NCI-H1105 treated with DMSO at 0.1 percent for 48 hours (cell line): ENCODE data around the gene RIN2.

Source experiments
- DNase-seq: peaks from one replicate; lab custom pipeline; 2025; lab: John Stamatoyannopoulos, UW

RIN2 gene

GRCh38 chr20:19765266-19765665, 7.2 kb downstream of the RIN2 start:
- no peak for DNase-seq

GRCh38 chr20:19765913-19766312, 7.9 kb downstream of the RIN2 start:
- no peak for DNase-seq

DNA sequence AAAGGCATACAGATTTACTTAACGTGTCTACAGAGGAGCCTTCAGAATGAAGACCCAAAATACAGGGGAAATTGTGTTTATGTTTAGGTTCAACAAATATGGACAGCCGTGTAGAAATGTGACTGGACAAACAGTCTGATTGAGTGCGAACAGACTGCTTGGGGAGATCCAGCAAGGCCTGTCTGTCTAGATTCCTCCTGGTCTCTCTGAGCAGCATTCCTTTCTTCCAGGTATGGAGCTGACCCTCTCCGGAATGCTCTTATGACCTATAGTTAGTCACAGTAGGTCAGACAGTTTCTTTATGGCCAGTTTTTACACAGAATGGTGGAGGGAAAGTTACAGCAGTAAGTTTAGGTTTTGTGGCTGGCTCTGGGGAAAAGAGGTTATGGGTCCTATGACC, 9.0 kb downstream of the RIN2 start:
- no peak for DNase-seq

- no peak for DNase-seq
Observed at GRCh38 chr20:19768325-19768842, 10.3 kb downstream of the RIN2 start.

DNA sequence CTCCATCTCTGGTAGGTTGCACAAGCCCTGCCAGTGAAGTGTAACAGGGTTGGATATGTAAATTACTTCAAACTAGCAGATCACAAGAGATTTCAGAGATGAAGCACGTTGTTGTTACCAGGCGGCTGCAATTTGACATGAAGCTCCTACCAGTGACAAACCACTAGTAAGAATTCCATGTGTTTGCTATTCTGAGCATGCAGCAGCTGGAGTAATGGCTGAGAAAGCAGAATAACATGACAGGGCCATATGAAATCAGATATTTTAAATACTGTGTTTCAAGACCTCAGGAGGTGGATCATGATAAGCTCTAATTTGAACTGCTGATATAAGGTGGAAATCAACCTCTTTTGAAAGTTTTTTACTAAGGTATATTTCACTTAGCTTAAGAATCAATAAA, 11.4 kb downstream of the RIN2 start:
- DNase-seq = no peak

DNA sequence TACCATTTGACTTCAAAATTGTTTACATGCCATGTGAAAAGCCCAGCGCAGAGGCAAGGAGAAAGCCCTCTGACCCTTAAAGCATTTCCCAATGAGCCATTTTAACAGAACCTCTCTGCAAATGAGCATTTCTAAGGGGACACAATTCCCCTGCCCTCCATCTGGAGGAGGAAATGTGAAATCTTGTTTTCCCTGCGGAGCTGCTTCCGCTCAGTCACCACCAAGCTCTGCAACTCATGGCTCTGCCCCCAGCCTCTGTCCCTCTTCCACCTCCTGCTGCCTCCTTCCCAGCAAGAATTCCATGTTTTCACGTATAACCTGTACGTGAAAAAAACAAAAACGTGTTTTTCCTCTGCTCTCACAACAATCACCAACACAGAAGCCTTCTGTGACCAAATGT, 12.3 kb downstream of the RIN2 start:
- no peak for DNase-seq

GRCh38 chr20:19771031-19771430, 13.0 kb downstream of the RIN2 start:
- DNase-seq = no peak

DNA sequence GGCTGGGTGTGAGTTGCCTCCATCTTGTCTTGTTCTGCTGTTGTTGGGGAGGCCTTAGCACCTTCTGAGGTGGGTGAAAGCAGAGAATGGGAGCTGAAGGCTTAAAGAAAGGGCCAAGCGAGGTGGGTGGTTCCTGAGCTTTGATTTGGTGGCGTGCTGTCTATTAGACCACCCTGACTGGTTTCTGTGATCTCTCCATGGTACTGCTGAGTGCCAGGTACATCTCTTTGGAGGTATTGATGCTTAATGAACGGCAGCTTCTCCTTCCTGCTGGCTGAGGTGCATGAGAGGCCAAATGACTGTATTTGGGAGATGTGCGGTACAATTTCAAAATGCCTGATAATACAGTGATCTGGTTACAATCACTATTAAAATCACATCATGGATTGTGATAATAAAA, 15.4 kb downstream of the RIN2 start:
- no peak for DNase-seq

GRCh38 chr20:19774135-19774933, 16.3 kb downstream of the RIN2 start:
- DNase-seq = no peak

GRCh38 chr20:19775353-19776253, 17.5 kb downstream of the RIN2 start:
- DNase-seq = no peak

GRCh38 chr20:19777315-19777714, 19.3 kb downstream of the RIN2 start:
- DNase-seq = no peak

- no peak for DNase-seq
Observed at GRCh38 chr20:19777981-19778380, 19.9 kb downstream of the RIN2 start.

- DNase-seq = no peak
Observed at GRCh38 chr20:19778404-19778803, 20.3 kb downstream of the RIN2 start.

- DNase-seq = no peak
Observed at GRCh38 chr20:19779634-19780033, 21.6 kb downstream of the RIN2 start.

- no peak for DNase-seq
Observed at GRCh38 chr20:19780261-19780660, 22.2 kb downstream of the RIN2 start.

GRCh38 chr20:19781235-19781634, 23.2 kb downstream of the RIN2 start:
- no peak for DNase-seq

- no peak for DNase-seq
Observed at GRCh38 chr20:19782669-19783068, 24.6 kb downstream of the RIN2 start.

DNA sequence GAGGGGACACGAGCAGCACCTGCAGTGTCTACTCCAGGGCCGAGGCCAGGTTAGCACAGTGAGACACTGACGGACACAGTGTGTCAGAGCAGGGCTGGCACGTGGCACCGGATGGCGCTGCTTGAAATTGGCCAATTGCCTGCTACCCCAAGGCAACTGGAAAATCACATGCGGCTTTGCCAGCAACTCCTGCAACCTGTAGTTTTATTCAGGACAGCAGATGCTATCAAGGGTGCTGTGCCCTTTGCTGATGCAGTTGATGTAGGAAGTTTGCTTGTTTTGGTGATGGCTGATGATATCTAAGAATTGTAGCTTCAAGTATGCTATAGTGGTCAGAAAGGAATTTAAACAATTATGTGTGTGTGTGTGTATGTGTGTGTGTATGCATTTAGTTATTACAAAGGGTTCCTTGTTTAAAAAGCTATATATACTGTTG, 25.9 kb downstream of the RIN2 start:
- DNase-seq = no peak

- peak; percentile 85 for DNase-seq
Observed at GRCh38 chr20:19784511-19785172, 26.6 kb downstream of the RIN2 start.

GRCh38 chr20:19785173-19785982, 27.3 kb downstream of the RIN2 start:
- DNase-seq = no peak

GRCh38 chr20:19785983-19786285, 27.9 kb downstream of the RIN2 start:
- DNase-seq = no peak

GRCh38 chr20:19786311-19786710, 28.3 kb downstream of the RIN2 start:
- DNase-seq = peak; percentile 45
